Mucosa of descending colon (tissue), 3 donors: ENCODE results near the gene FLYWCH1. TPM values are rescaled to one million over a fixed set of nuclear protein-coding genes. Genes with fewer than 3 reads are reported as not detected.

Experiments used
- ATAC-seq: fragments of 200-7000 bp; cut with Tn5 transposase; one replicate; pipeline ENCODE4 v1.9.1; 2020; ENCODE audit warnings: mild to moderate bottlenecking, moderate library complexity
- DNase-seq, 3 donors: peaks; one replicate each; pipeline ENCODE4 v3.0.0-alpha.2; 2020
- H3K36me3 ChIP-seq: fragments of 200-600 bp; one replicate; pipeline ENCODE4 v1.8.0; 2021; ENCODE audit warnings: low read depth, mild to moderate bottlenecking
- H3K4me1 ChIP-seq: fragments of 200-600 bp; one replicate; pipeline ENCODE4 v1.8.0; 2021; ENCODE audit warnings: low read depth, mild to moderate bottlenecking
- H3K4me3 ChIP-seq: fragments of 200-600 bp; one replicate; pipeline ENCODE4 v1.8.0; 2021; ENCODE audit warnings: mild to moderate bottlenecking
- H3K9me3 ChIP-seq: fragments of 200-600 bp; one replicate; pipeline ENCODE4 v1.8.0; 2021; ENCODE audit warnings: mild to moderate bottlenecking
- intact Hi-C, 2 donors: fragments of 100-400 bp; cut with DNase I in 1 of 2; cut with micrococcal nuclease in 1 of 2; formaldehyde crosslinking; loops; one replicate each; pipeline versions ENCODE4 v1.11.0 to v1.11.1; 2022; cut with DNase I, micrococcal nuclease
- total RNA-seq, 3 donors: library from RNA; stranded (reverse); fragmentation: NEBNext Ultra II Directional in 2 of 3; extraction: Animal tissue kit (Norgen Biotek cat#: 25700) in 2 of 3; gene quantifications; one replicate each; pipeline versions ENCODE4 v1.2.1 to v1.2.4, GENCODE V29; 2021 to 2023
- TF ChIP-seq, protein P1 (sequence below): fragments of 200-600 bp; IDR thresholded peaks from one replicate; pipeline ENCODE4 v1.8.0; 2022; ENCODE audit warnings: antibody characterized with exemption, mild to moderate bottlenecking
- donor health status: DM: no; HTN: no; CAD: no; lungs with moderate emphysema.
- donor health status: DM: no; HTN: no; CAD: no.
- donor health status: DM: no; HTN: yes; CAD: no.

The FLYWCH1 gene
- total RNA-seq, 3 donors from 2014 or later = 26.6 to 46.0 (median 34.3) TPM

DNA sequence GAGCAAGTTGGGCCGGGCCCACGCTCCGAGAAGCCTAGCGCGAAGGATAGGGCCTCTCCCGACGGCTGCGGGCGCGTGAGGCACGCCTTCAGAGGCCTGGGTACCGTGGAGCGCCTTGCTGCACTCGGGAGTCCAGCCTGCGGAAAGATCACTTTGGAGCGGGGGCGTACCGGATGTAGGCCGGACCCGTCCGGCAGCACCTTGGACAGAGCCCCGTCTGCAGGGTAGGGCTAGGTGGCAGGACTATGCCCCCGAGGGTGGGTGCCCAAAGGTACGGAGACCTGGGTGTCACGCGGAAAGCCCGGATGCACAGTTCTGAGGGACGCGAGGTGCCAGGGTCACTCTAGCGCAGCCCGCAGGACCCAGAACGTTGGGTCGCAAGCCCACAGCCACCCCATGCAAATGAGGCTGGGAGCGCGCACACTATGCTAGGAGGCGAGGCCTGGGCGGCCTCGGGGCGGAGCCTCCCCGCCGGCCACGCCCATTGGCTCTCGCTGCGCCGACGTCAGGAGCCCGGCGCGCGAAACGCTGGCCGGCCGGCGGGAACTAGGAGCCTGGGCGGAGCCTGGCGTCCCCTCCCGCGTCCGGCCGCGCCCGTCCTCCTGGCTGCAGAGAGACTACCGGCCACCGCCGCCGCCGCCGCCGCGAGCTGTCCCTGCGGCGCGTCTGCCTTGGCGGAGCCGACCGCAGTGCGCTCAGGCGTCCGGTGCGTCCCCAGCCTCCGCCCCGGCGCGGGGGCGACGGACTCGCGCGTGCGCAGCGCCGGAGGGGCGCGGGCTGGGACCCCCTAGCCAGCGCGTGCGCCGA is 57.2 kb downstream of the FLYWCH1 start, which contains the start of gene PAQR4:
PAQR4 (plus strand) TSS at position 611 of the 807 bp plus-strand sequence. CDS start 327 bp downstream, outside the sequence.
- TF ChIP-seq, protein P1, sequence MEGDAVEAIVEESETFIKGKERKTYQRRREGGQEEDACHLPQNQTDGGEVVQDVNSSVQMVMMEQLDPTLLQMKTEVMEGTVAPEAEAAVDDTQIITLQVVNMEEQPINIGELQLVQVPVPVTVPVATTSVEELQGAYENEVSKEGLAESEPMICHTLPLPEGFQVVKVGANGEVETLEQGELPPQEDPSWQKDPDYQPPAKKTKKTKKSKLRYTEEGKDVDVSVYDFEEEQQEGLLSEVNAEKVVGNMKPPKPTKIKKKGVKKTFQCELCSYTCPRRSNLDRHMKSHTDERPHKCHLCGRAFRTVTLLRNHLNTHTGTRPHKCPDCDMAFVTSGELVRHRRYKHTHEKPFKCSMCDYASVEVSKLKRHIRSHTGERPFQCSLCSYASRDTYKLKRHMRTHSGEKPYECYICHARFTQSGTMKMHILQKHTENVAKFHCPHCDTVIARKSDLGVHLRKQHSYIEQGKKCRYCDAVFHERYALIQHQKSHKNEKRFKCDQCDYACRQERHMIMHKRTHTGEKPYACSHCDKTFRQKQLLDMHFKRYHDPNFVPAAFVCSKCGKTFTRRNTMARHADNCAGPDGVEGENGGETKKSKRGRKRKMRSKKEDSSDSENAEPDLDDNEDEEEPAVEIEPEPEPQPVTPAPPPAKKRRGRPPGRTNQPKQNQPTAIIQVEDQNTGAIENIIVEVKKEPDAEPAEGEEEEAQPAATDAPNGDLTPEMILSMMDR = no peak
- intact Hi-C loops = no loop called here
- Histone ChIP-seq H3K4me3 (peak within 1 kb of the TSS; percentile 42), H3K4me1 (peaks cover 31% of the 10 kb centered on the region), H3K9me3 (no peaks in the 10 kb centered on the region), H3K36me3 (no peaks in the 10 kb centered on the region)
- peak; percentile 88 to 93 (median 90) for DNase-seq
- ATAC-seq = peak; percentile 85

DNA sequence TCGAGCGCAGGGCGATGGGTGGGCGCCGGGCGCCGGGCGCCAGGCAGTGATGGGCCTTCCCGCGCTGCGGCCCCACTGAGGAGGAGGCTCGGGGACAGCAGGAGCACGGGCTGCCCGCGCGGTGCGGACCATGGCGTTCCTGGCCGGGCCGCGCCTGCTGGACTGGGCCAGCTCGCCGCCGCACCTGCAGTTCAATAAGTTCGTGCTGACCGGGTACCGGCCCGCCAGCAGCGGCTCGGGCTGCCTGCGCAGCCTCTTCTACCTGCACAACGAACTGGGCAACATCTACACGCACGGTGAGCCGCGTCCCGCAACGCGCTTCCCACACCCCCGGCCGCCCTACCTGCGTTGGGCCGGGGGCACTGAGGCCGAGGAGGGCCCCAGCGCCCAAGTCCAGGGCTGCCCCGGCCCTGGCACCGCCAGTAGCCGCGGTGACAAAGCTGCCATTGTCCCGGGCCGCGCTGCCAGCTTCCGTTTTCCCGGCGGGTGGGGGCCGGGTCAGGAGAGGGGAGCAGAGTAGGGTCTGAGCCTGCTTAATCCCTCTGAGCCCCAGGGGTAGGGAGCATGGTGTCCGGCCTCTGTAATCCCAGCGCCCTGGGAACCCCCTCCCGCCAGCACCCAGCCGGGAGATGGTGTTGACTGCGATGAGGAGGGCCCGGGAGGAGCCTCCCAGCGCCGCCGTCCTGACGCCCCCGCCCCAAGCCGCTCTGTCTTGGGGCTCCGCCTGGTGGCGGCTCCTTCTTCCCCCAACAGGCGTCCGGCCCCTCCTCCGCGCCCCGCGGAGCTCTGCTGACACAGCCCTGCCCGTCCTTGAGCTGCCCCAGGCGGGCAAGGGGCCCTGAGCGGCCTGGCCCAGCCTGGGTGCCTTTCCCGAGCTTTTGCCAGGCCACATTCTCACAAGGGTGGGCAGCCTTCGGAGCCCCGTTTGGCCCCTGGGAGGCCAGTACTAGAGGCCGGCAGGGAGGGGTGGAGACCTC is 58.1 kb downstream of the FLYWCH1 start:
- ATAC-seq (peak; percentile 44), DNase-seq (peak; percentile 70 to 82 (median 82))
- Histone ChIP-seq H3K4me1 (peaks cover 23% of the 10 kb centered on the region), H3K9me3 (no peaks in the 10 kb centered on the region), H3K4me3 (peak overlapping the region; percentile 42), H3K36me3 (no peaks in the 10 kb centered on the region)
- intact Hi-C loops = no loop called here
- TF ChIP-seq, protein P1 = peak; percentile 14

DNA sequence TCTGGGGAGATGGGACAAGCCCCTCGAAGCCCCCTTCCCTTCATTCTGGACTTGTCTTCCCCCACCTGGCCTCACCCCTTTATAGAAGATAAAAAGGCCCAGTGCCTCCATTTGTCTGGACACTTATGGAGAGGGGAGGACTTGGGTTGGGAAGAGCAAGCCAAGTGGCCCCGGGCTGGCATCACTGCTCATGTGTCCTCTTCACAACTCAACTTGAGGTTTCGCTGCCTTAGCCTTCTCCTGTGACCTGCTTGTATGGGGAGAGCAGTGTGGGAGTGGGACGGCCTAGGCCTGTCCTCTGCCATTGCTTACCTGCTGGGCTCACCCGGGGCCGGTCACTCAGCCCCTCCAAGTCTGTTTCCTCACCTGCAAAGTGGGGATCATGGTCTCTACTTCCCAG is 58.8 kb downstream of the FLYWCH1 start:
- TF ChIP-seq, protein P1 = no peak
- Histone ChIP-seq H3K4me3 (no peak overlapping the region), H3K9me3 (no peaks in the 10 kb centered on the region), H3K4me1 (peaks cover 16% of the 10 kb centered on the region), H3K36me3 (no peaks in the 10 kb centered on the region)
- intact Hi-C loops = no loop called here
- ATAC-seq (no peak), DNase-seq (no peak)

DNA sequence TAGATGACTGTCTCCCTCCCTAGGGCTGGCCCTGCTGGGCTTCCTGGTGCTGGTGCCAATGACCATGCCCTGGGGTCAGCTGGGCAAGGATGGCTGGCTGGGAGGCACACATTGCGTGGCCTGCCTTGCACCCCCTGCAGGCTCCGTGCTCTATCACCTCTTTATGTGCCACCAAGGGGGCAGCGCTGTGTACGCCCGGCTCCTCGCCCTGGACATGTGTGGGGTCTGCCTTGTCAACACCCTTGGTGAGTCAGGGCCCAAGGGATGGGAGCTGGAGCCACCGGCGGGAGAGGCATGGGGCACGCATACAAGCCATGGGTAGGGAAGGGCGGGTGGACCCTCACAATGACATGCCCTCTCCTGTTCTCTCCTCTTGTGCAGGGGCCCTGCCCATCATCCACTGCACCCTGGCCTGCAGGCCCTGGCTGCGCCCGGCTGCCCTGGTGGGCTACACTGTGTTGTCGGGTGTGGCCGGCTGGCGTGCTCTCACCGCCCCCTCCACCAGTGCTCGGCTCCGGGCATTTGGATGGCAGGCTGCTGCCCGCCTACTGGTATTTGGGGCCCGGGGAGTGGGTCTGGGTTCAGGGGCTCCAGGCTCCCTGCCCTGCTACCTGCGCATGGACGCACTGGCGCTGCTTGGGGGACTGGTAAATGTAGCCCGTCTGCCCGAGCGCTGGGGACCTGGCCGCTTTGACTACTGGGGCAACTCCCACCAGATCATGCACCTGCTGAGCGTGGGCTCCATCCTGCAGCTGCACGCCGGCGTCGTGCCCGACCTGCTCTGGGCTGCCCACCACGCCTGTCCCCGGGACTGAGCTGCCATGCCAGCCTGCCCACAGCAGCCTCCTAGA is 59.6 kb downstream of the FLYWCH1 start:
- H3K9me3 ChIP-seq = no peaks in the 10 kb centered on the region
- no peaks in the 10 kb centered on the region for H3K36me3 ChIP-seq
- ATAC-seq (no peak), DNase-seq (no peak)
- TF ChIP-seq, protein P1 = no peak
- peaks cover 16% of the 10 kb centered on the region for H3K4me1 ChIP-seq
- intact Hi-C loops = no loop called here
- H3K4me3 ChIP-seq = no peak overlapping the region
